GM23338 (cell line): ENCODE measurements around the gene OR2G6. TPM values are rescaled to one million over a fixed set of nuclear protein-coding genes. Genes with fewer than 3 reads are reported as not detected.
"Not testable (repeated sequence)": the region's sequence is repeated elsewhere in the genome, so short reads cannot be mapped to it uniquely, and the experiment has no call there.

Experiments used
- ATAC-seq: fragments of 200-7000 bp; cut with Tn5 transposase; 3 replicates; pipeline ENCODE4 v1.9.1; 2020
- DNase-seq: peaks from one replicate; pipeline ENCODE4 v3.0.0-alpha.2; 2015; ENCODE audit warnings: low spot score
- H2AFZ ChIP-seq: fragments of 200-600 bp; sonication (generic); 2 replicates; pipeline ENCODE4 v1.8.0; 2016; ENCODE audit warnings: antibody characterized with exemption, mild to moderate bottlenecking, moderate library complexity
- H3F3A ChIP-seq: fragments of 200-600 bp; sonication (generic); replicated peaks from 2 replicates; pipeline ENCODE4 v1.8.0; 2017; ENCODE audit warnings: antibody characterized with exemption, mixed run types, low read depth
- H3K27ac ChIP-seq: fragments of 200-600 bp; sonication (generic); 2 replicates; pipeline ENCODE4 v1.6.1; 2016; ENCODE audit warnings: low read depth
- H3K27me3 ChIP-seq: fragments of 200-600 bp; sonication (generic); 2 replicates; pipeline ENCODE4 v1.8.0; 2016; ENCODE audit warnings: mild to moderate bottlenecking, mixed run types, moderate library complexity; ENCODE audit not compliant: insufficient read depth
- H3K36me3 ChIP-seq: fragments of 200-600 bp; sonication (generic); 2 replicates; pipeline ENCODE4 v1.8.0; 2016; ENCODE audit warnings: mild to moderate bottlenecking; ENCODE audit not compliant: insufficient read depth
- H3K4me1 ChIP-seq: fragments of 200-600 bp; sonication (generic); 2 replicates; pipeline ENCODE4 v1.8.0; 2016; ENCODE audit warnings: mild to moderate bottlenecking, moderate library complexity; ENCODE audit not compliant: insufficient read depth
- H3K4me2 ChIP-seq: fragments of 200-600 bp; sonication (generic); 2 replicates; pipeline ENCODE4 v1.7.1; 2017; ENCODE audit warnings: mixed run types
- H3K4me3 ChIP-seq: fragments of 200-600 bp; sonication (generic); 2 replicates; pipeline ENCODE4 v1.6.1; 2016; ENCODE audit warnings: mixed run types
- H3K79me2 ChIP-seq: fragments of 200-600 bp; sonication (generic); replicated peaks from 2 replicates; pipeline ENCODE4 v1.8.0; 2017; ENCODE audit warnings: mild to moderate bottlenecking; ENCODE audit not compliant: insufficient read depth
- H3K9me2 ChIP-seq: fragments of 200-600 bp; sonication (generic); 2 replicates; pipeline ENCODE4 v1.8.0; 2017; ENCODE audit not compliant: insufficient read depth
- H4K20me1 ChIP-seq: fragments of 200-600 bp; sonication (generic); replicated peaks from 2 replicates; pipeline ENCODE4 v1.8.0; 2017; ENCODE audit warnings: mild to moderate bottlenecking; ENCODE audit not compliant: insufficient read depth
- H3K27ac Mint-ChIP-seq: 2 replicates; pipeline ENCODE4 v1.8.0; 2020; ENCODE audit warnings: inconsistent platforms, mild to moderate bottlenecking, moderate library complexity, mixed read lengths
- H3K27me3 Mint-ChIP-seq: 3 replicates; pipeline ENCODE4 v1.8.0; 2022; ENCODE audit warnings: low read depth, mild to moderate bottlenecking, moderate library complexity, mixed read lengths, inconsistent platforms; ENCODE audit not compliant: insufficient read depth, poor library complexity
- H3K36me3 Mint-ChIP-seq: 3 replicates; pipeline ENCODE4 v1.8.0; 2021; ENCODE audit warnings: low read depth, mild to moderate bottlenecking, inconsistent platforms, moderate library complexity, mixed read lengths
- H3K4me1 Mint-ChIP-seq: 3 replicates; pipeline ENCODE4 v1.8.0; 2020; ENCODE audit warnings: mild to moderate bottlenecking, inconsistent platforms, mixed read lengths
- H3K4me3 Mint-ChIP-seq: 3 replicates; pipeline ENCODE4 v1.8.0; 2021; ENCODE audit warnings: moderate library complexity, mild to moderate bottlenecking, inconsistent platforms, mixed read lengths
- H3K9me3 Mint-ChIP-seq: 3 replicates; pipeline ENCODE4 v1.8.0; 2020; ENCODE audit warnings: moderate library complexity, mild to moderate bottlenecking, inconsistent platforms, mixed read lengths
- JUNB ChIP-seq: IDR thresholded peaks from one replicate; pipeline ENCODE4 v1.6.1; 2016; ENCODE audit warnings: antibody characterized with exemption; ENCODE audit not compliant: unreplicated experiment
- polyA plus RNA-seq: library from polyadenylated mRNA; unstranded; fragments of >200 nt; fragmentation: Nextera tagmentation; extraction: Ambion mirVana; gene quantifications from 2 replicates; pipeline ENCODE4 v1.2.1, GENCODE V29; 2016
- total RNA-seq: library from RNA; depleted of rRNA; stranded (reverse); fragments of >200 nt; shearing (Covaris generic); gene quantifications from 2 replicates; pipeline ENCODE4 v1.2.3, GENCODE V29; 2014

OR2G6 gene
- total and polyA plus RNA-seq, 2 experiments from 2014 or later, result not detected

DNA sequence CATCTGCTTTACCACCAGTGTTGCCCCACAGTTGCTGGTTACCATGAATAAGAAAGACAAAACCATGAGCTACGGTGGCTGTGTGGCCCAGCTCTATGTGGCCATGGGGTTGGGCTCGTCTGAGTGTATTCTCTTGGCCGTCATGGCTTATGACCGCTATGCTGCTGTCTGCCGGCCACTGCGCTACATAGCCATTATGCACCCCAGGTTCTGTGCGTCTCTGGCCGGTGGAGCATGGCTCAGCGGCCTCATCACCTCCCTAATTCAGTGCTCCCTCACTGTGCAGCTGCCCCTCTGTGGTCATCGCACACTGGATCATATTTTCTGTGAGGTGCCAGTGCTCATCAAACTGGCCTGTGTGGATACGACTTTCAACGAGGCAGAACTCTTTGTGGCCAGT is 14.0 kb downstream of the OR2G6 start:
- Histone ChIP-seq H3K4me2 (no peak overlapping the region), H3K36me3 (peaks cover 4% of the 10 kb centered on the region; the same call in 1 of the 2 replicates), H3F3A (no peaks in the 10 kb centered on the region), H3K9me2 (no peaks in the 10 kb centered on the region), H3K79me2 (no peaks in the 10 kb centered on the region), H3K27ac (no peak overlapping the region), H3K27me3 (no peaks in the 10 kb centered on the region), H4K20me1 (no peaks in the 10 kb centered on the region), H3K4me1 (no peaks in the 10 kb centered on the region), H3K4me3 (no peak overlapping the region), H2AFZ (no peak overlapping the region)
- no peak for DNase-seq
- no peak for ATAC-seq
- H3K4me1 Mint-ChIP-seq, result no peaks in the 10 kb centered on the region
- H3K27ac Mint-ChIP-seq, result no peak overlapping the region
- H3K4me3 Mint-ChIP-seq, result no peak overlapping the region
- H3K9me3 Mint-ChIP-seq, result peaks cover 69% of the 10 kb centered on the region
- peaks cover 15% of the 10 kb centered on the region; the same call in 2 of the 3 replicates for H3K36me3 Mint-ChIP-seq
- TF ChIP-seq JUNB, result no peak
- H3K27me3 Mint-ChIP-seq, result peaks cover 4% of the 10 kb centered on the region

DNA sequence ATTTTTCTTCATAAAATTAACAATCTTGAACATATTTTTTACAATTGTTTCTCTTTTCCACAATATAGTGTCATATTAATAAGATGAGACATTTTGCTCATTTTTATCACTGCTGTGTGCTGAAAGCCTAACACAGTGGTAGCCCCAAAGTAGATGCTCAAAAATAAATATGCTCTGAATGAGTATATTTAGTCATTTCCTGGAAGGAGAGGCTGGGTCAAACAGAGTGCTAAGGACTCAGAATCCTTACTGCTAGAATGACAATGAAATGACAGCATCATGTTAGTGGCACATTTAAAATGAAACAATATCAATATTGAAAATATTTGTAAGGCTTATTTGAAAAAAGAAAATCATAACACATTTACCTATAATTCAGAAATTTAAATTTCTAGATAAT is 29.6 kb downstream of the OR2G6 start:
- H3K4me3 ChIP-seq, H3K27me3 Mint-ChIP-seq, H2AFZ ChIP-seq, H3K9me3 Mint-ChIP-seq, H3K27ac ChIP-seq, H3K4me3 Mint-ChIP-seq, H3K4me1 Mint-ChIP-seq, H3K27ac Mint-ChIP-seq, H3F3A ChIP-seq, H3K9me2 ChIP-seq, H3K4me2 ChIP-seq, ATAC-seq, H3K36me3 ChIP-seq, DNase-seq, H4K20me1 ChIP-seq, H3K27me3 ChIP-seq, H3K79me2 ChIP-seq, H3K4me1 ChIP-seq, H3K36me3 Mint-ChIP-seq: not testable (repeated sequence)

DNA sequence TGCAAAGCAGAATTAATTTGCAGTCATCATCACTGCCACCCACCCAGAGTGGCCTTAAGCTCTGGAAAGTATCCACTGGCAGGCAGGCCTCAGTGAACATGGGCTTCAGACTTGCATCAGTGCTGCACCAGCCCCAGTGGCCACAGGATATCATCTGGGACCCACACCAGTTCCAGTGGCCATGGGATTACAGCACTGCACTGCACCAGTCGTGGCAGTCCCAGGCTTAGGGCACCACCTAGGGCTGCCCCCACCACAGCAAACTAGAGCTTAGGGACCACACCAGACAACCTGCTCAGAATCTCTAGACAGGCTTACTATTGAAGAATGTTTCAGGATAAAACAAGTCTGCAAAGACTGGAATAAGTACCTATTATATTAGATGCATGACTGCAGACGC is 39.5 kb downstream of the OR2G6 start:
- not testable (repeated sequence) for H3K4me3 ChIP-seq, H3K9me2 ChIP-seq, H4K20me1 ChIP-seq, H3K27ac ChIP-seq, H2AFZ ChIP-seq, H3K9me3 Mint-ChIP-seq, H3K4me1 ChIP-seq, H3K4me1 Mint-ChIP-seq, H3K4me2 ChIP-seq, H3K36me3 ChIP-seq, H3K79me2 ChIP-seq, H3K36me3 Mint-ChIP-seq, H3K4me3 Mint-ChIP-seq, DNase-seq, H3K27me3 Mint-ChIP-seq, H3K27me3 ChIP-seq, ATAC-seq, H3F3A ChIP-seq, H3K27ac Mint-ChIP-seq

DNA sequence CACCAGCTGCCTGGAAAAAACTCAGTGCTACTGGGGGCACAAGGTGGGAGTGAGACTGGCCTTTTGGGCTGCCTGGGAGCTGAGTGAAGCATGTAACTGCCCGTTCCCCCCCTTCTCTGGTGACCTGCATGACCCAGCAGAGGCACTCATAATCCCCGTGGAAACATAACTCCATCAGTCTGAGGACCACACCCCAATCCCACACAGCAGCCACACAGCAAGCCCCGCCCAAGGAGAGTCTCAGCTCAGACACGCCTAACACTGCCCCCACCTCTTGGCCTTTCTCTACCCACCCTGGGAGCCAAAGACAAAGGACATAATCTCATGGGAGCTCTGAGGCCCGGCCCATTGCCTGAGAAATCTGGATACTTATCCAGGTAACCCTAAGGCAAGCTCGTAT is 43.2 kb downstream of the OR2G6 start:
- H3K4me2 ChIP-seq, H3K4me1 ChIP-seq, DNase-seq, H4K20me1 ChIP-seq, H3K27ac ChIP-seq, H3K4me3 ChIP-seq, H3K9me2 ChIP-seq, H3K79me2 ChIP-seq, H3K36me3 Mint-ChIP-seq, H2AFZ ChIP-seq, ATAC-seq, H3K27ac Mint-ChIP-seq, H3K9me3 Mint-ChIP-seq, H3K27me3 Mint-ChIP-seq, H3F3A ChIP-seq, H3K4me3 Mint-ChIP-seq, H3K4me1 Mint-ChIP-seq, H3K36me3 ChIP-seq, H3K27me3 ChIP-seq: not testable (repeated sequence)

DNA sequence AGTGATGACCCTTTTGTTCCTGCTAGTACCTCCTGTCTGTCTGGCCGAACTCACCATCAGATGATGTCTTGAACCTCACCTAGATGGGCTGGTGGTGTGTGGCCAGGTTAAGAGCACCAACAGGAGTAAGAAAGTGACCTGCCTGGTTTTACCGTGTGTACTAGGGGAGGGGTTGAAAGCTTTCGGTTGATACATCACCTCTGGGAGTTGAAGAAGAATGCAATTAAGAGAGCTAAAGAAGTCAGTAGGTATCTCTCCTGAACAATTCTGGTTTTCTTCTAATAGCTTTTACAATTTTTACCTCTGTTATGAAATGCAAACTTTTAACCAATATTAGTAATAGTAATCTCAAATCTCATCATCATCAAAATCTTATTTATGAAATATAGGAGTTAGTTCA is 54.8 kb downstream of the OR2G6 start, which contains the start of gene OR2T29:
OR2T29 (minus strand) TSS at position 101 of the 400 bp plus-strand sequence. CDS start 3,281 bp downstream, outside the sequence.
- H3K9me3 Mint-ChIP-seq, result peaks cover 18% of the 10 kb centered on the region
- H3K27ac ChIP-seq, H3K27ac Mint-ChIP-seq, H3F3A ChIP-seq, DNase-seq, H3K4me1 Mint-ChIP-seq, H3K27me3 Mint-ChIP-seq, H3K27me3 ChIP-seq, H4K20me1 ChIP-seq, H2AFZ ChIP-seq, H3K4me3 ChIP-seq, H3K4me1 ChIP-seq, H3K36me3 ChIP-seq, H3K4me2 ChIP-seq, H3K4me3 Mint-ChIP-seq, ATAC-seq, H3K79me2 ChIP-seq, H3K36me3 Mint-ChIP-seq, H3K9me2 ChIP-seq: not testable (repeated sequence)

DNA sequence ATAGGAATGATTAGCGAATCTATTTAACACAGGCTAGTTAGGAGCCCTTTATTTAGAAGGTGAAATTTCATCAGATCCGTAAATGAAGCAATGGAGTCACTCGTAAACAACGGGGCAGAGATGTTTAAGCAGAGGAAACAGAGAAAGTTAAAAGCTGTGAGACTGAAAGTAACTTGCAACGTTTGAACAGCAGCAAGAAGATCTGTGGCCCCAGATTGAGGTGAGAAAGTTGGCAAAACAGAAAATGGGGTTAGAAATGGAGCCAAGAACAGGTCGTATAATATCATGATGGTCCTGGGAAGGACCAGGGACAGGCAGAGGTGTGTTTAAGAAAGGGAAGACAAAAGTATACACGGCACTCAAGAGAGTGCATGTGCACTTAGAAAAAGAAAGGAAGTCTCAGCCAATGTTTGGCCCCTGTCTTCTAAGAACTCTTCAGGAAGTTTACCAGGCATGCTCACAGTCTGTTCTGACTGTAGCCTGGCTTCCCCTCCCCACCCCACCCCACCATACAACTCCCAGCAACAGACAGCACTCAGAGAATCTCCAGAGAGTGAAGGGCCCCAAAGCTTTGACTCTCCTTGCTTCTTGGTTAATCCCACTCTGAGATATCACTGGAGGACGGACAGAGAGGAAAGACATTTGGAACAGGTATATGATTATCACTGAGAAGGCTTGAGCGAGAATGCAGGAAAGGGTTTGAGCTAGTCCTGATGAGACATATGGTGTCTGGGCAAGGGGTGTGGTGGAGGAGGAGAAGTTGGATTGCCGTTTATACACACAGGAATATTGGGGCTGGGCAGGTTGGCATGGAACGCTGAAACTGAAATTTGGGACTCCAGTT is 57.9 kb downstream of the OR2G6 start:
- not testable (repeated sequence) for H3K79me2 ChIP-seq, H3K9me2 ChIP-seq, H3K4me1 Mint-ChIP-seq, H4K20me1 ChIP-seq, H3K27me3 Mint-ChIP-seq, H3K4me3 ChIP-seq, H3K36me3 Mint-ChIP-seq, H3K27ac Mint-ChIP-seq, H3K36me3 ChIP-seq, DNase-seq, H3K4me1 ChIP-seq, H3K4me3 Mint-ChIP-seq, H3K4me2 ChIP-seq, H3K27me3 ChIP-seq, H2AFZ ChIP-seq, ATAC-seq, H3K27ac ChIP-seq, H3F3A ChIP-seq
- H3K9me3 Mint-ChIP-seq, result peaks cover 32% of the 10 kb centered on the region
